HepG2 (cell line): ENCODE measurements around the gene DSTN. TPM values are rescaled to one million over a fixed set of nuclear protein-coding genes. Genes with fewer than 3 reads are reported as not detected.

Experiments
- ATAC-seq: fragments of 200-7000 bp; cut with Tn5 transposase; 3 replicates; pipeline ENCODE4 v1.9.1; 2020; ENCODE audit warnings: mild to moderate bottlenecking, moderate library complexity
- BruUV-seq: library from RNA; stranded (reverse); fragments of 400-500 nt; replicated peaks from 2 replicates; lab custom pipeline; 2021; lab: Mats Ljungman, UMichigan
- CTCF ChIA-PET: fragments of 300-600 bp; formaldehyde crosslinking; extraction: SDS; loops from one replicate; lab custom pipeline; 2021; ENCODE audit warnings: low total read pairs, inconsistent platforms, low intra/inter-chr PET ratio; lab: Yijun Ruan, JAX
- POLR2A ChIA-PET: fragments of 350-600 bp; sonication (Branson Sonifier 250); formaldehyde crosslinking; loops from one replicate; lab custom pipeline; 2020; ENCODE audit warnings: antibody characterized with exemption, inconsistent platforms; lab: Yijun Ruan, JAX
- DNase-seq: peaks from one replicate; pipeline ENCODE4 v3.0.0-alpha.2; 2015; ENCODE audit warnings: low spot score
- FAIRE-seq: peaks from 3 replicates; lab custom pipeline; 2011; peaks lifted over from hg19 to GRCh38; lab: Jason Lieb, UNC
- H2AFZ ChIP-seq: one replicate; pipeline ENCODE4 v1.6.1; 2011; ENCODE audit warnings: low read length, inconsistent platforms
- H3K27ac ChIP-seq: fragments of 300-600 bp; 3 replicates; pipeline ENCODE4 v1.8.0; 2011; ENCODE audit warnings: mixed run types, mild to moderate bottlenecking, mixed read lengths, low read length, inconsistent platforms; ENCODE audit not compliant: insufficient read depth; ENCODE audit errors: extremely low read length
- H3K27me3 ChIP-seq, 2 experiments: fragments of 200-600 bp in 1 of 2; 2 replicates in 1 of 2; 3 replicates in 1 of 2; pipeline versions ENCODE4 v1.6.0 to v1.8.0; 2011; ENCODE audit warnings: low read length in 2 of 2, mild to moderate bottlenecking in 2 of 2, moderate library complexity in 2 of 2, inconsistent platforms in 1 of 2; ENCODE audit not compliant: insufficient read depth in 2 of 2, control insufficient read depth in 1 of 2
- H3K36me3 ChIP-seq, 2 experiments: fragments of 200-600 bp in 1 of 2; replicated peaks in 1 of 2; 2 replicates in 1 of 2; 3 replicates in 1 of 2; pipeline versions ENCODE4 v1.5.1 to v1.8.0; 2011; ENCODE audit warnings: low read length in 2 of 2, inconsistent platforms in 1 of 2; ENCODE audit not compliant: insufficient read depth in 2 of 2, control insufficient read depth in 1 of 2
- H3K4me1 ChIP-seq: 2 replicates; pipeline ENCODE4 v1.5.1; 2012; ENCODE audit warnings: low read length, inconsistent platforms; ENCODE audit not compliant: insufficient read depth
- H3K4me2 ChIP-seq: 2 replicates; pipeline ENCODE4 v1.6.0; 2011; ENCODE audit warnings: low read depth, low read length, inconsistent platforms
- H3K4me3 ChIP-seq, 3 experiments: fragments of 200-600 bp in 1 of 3; sonication (generic), shearing (Covaris generic) in 1 of 3; replicated peaks in 1 of 3; 2 replicates each; pipeline ENCODE4 v1.5.1; 2011 to 2016; ENCODE audit warnings: low read length in 3 of 3, inconsistent platforms in 2 of 3, low read depth in 2 of 3, mild to moderate bottlenecking in 2 of 3, control low read depth in 1 of 3, mixed read lengths in 1 of 3; ENCODE audit not compliant: insufficient read depth in 1 of 3
- H3K79me2 ChIP-seq: one replicate; pipeline ENCODE4 v1.6.1; 2011; ENCODE audit warnings: low read length, inconsistent platforms; ENCODE audit not compliant: insufficient read depth
- H3K9ac ChIP-seq: 2 replicates; pipeline ENCODE4 v1.6.0; 2011; ENCODE audit warnings: mild to moderate bottlenecking, low read depth, low read length, inconsistent platforms; ENCODE audit not compliant: insufficient read depth
- H3K9me3 ChIP-seq: 2 replicates; pipeline ENCODE4 v1.5.1; 2012; ENCODE audit warnings: mild to moderate bottlenecking, low read length
- H4K20me1 ChIP-seq: 2 replicates; pipeline ENCODE4 v1.6.0; 2011; ENCODE audit warnings: inconsistent platforms, mild to moderate bottlenecking, low read length, moderate library complexity; ENCODE audit not compliant: insufficient read depth
- BHLHE40 ChIP-seq: IDR thresholded peaks from 2 replicates; pipeline ENCODE4 v1.6.1; 2011; ENCODE audit warnings: low read length, improper control_type of control experiment
- GZF1 ChIP-seq: sonication (generic); formaldehyde crosslinking; IDR thresholded peaks from 2 replicates; pipeline ENCODE4 v1.5.1; 2020; ENCODE audit warnings: mild to moderate bottlenecking, missing genetic modification reagents
- MAFF ChIP-seq: IDR thresholded peaks from 2 replicates; pipeline ENCODE4 v1.6.1; 2011; ENCODE audit warnings: low read depth, low read length, improper control_type of control experiment
- MED13 ChIP-seq: sonication (generic); formaldehyde crosslinking; IDR thresholded peaks from 2 replicates; pipeline ENCODE4 v1.5.0; 2020; ENCODE audit warnings: missing genetic modification reagents
- NR1H2 ChIP-seq: sonication (generic); formaldehyde crosslinking; IDR thresholded peaks from 2 replicates; pipeline ENCODE4 v1.8.1; 2022; ENCODE audit warnings: low read depth, missing genetic modification reagents, borderline replicate concordance
- POGZ ChIP-seq: sonication (generic); formaldehyde crosslinking; IDR thresholded peaks from 2 replicates; pipeline ENCODE4 v1.4.0; 2020; ENCODE audit warnings: mild to moderate bottlenecking, missing genetic modification reagents
- REPIN1 ChIP-seq: sonication (generic); formaldehyde crosslinking; IDR thresholded peaks from 2 replicates; pipeline ENCODE4 v1.8.0; 2022; ENCODE audit warnings: missing genetic modification reagents, low read depth, mild to moderate bottlenecking, borderline replicate concordance
- RFXANK ChIP-seq: IDR thresholded peaks from 2 replicates; pipeline ENCODE4 v1.6.1; 2016
- SOX6 ChIP-seq, 2 experiments: fragments of 450-650 bp in 1 of 2; sonication (generic) in 1 of 2; formaldehyde crosslinking in 1 of 2; IDR thresholded peaks; 2 replicates each; pipeline versions ENCODE4 v1.4.0 to v1.6.1; 2017 to 2020; ENCODE audit warnings: antibody characterized with exemption in 1 of 2, mild to moderate bottlenecking in 1 of 2, missing genetic modification reagents in 1 of 2
- ZFYVE20 ChIP-seq: sonication (generic); formaldehyde crosslinking; IDR thresholded peaks from 2 replicates; pipeline ENCODE4 v1.8.0; 2023; ENCODE audit warnings: low read depth, mild to moderate bottlenecking, moderate library complexity, missing genetic modification reagents, borderline replicate concordance
- ZNF354B ChIP-seq: sonication (generic); formaldehyde crosslinking; IDR thresholded peaks from 2 replicates; pipeline ENCODE4 v1.8.0; 2022; ENCODE audit warnings: mild to moderate bottlenecking, missing genetic modification reagents
- ZNF607 ChIP-seq: sonication (generic); formaldehyde crosslinking; IDR thresholded peaks from 2 replicates; pipeline ENCODE4 v1.5.1; 2020; ENCODE audit warnings: missing genetic modification reagents, mild to moderate bottlenecking, borderline replicate concordance
- ZNF678 ChIP-seq: sonication (generic); formaldehyde crosslinking; IDR thresholded peaks from 2 replicates; pipeline ENCODE4 v1.4.0; 2020; ENCODE audit warnings: mild to moderate bottlenecking, missing genetic modification reagents
- ZNF781 ChIP-seq: sonication (generic); formaldehyde crosslinking; IDR thresholded peaks from 2 replicates; pipeline ENCODE4 v1.5.1; 2020; ENCODE audit warnings: borderline replicate concordance, mild to moderate bottlenecking, missing genetic modification reagents; ENCODE audit errors: not compliant biosample characterization
- WGBS: methylation state at CpG from one replicate; pipeline ENCODE4 v1.1.6; 2017; ENCODE audit warnings: low lambda C conversion rate; 5-methylcytosine and 5-hydroxymethylcytosine counted together
- in situ Hi-C: cut with HindIII; loops from 2 replicates; pipeline ENCODE4 v1.10.0; 2017; ENCODE audit warnings: low pct_unique_long_range_greater_than_20kb; ENCODE audit not compliant: extremely low pct_ligation_motif_present
- intact Hi-C: fragments of 100-400 bp; cut with micrococcal nuclease; formaldehyde crosslinking; loops from one replicate; pipeline ENCODE4 v1.10.0; 2022; ENCODE audit not compliant: unreplicated experiment
- polyA plus RNA-seq, 8 experiments: library from polyadenylated mRNA; depleted of rRNA in 3 of 8; stranded (reverse) in 7 of 8; unstranded in 1 of 8; fragments of >200 nt; fragmentation: Illumina TruSeq in 4 of 8; extraction: Trizol in 4 of 8; gene quantifications; 2 replicates each; pipeline versions ENCODE4 v1.2.1 to v1.2.3, GENCODE V29; 2011 to 2016; ENCODE audit warnings: low read depth in 4 of 8, missing spikeins in 1 of 8, mixed read lengths in 1 of 8; ENCODE audit not compliant: insufficient read depth in 1 of 8
- total RNA-seq, 5 experiments: library from RNA; depleted of rRNA; stranded (reverse); fragments of >200 nt; fragmentation: Illumina TruSeq; extraction: Trizol; gene quantifications; 2 replicates each; pipeline ENCODE4 v1.2.3, GENCODE V29; 2016; ENCODE audit warnings: low read depth in 1 of 5
- TF ChIP-seq, protein P1 (sequence below): sonication (generic); formaldehyde crosslinking; IDR thresholded peaks from 2 replicates; pipeline ENCODE4 v1.4.0; 2020; ENCODE audit warnings: mild to moderate bottlenecking, missing genetic modification reagents
- TF ChIP-seq, protein P2 (sequence below): sonication (generic); formaldehyde crosslinking; IDR thresholded peaks from 2 replicates; pipeline ENCODE4 v1.4.0; 2020; ENCODE audit warnings: missing genetic modification reagents

Gene DSTN
- total and polyA plus RNA-seq, 2 of the 13 experiments (the other 11 are each of a cell fraction or from before 2014, with no cell fraction given), result 27.6 to 106 TPM

DNA sequence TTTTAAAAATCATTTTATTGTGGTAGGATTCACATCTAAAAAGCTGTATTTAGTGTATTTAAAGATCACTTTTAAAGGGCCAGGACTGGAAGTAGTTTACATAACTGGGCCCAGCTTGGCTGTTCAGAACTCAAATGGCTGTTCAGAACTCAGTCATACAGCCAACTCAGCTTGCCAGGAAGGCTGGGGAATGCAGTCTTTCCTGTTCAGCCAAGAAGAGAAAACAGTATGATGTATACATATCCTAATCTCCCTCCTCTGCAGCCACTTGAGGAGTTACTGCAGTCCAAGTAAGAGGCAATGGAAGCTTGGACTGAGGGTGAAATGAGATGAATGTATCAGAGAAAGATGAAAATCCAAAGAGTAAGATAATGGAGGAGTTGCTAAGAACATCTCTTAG, 24.6 kb downstream of the DSTN start (continued):
- TF ChIP-seq ZFYVE20 (CRISPR knock-in tag) (no peak), ZNF678 (CRISPR knock-in tag) (no peak), ZNF354B (CRISPR knock-in tag) (no peak)

DNA sequence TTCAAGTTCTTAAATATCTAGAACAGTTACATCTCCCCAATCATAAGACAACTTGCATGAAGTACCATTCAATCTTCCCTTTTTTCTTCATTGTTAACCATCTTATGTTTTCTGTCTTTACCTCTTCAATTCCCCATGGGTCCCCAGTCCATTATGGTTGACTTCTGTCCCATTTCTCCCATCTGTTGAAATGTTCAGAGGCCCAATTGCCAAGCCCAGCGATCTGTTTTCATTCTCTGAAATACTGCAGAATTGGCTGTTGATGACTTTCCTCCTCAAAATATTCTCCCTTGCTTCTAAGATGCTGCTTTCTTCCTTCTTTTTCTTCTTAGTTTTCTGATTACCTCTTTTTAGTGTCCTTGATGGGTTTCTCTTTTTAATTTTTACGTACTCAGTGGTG, 26.0 kb downstream of the DSTN start:
- in situ Hi-C loops, result no loop called here
- no peaks in the 10 kb centered on the region for H3K4me1 ChIP-seq
- no peak for TF ChIP-seq MED13
- no peak for TF ChIP-seq GZF1 (CRISPR knock-in tag)
- TF ChIP-seq, protein P1, sequence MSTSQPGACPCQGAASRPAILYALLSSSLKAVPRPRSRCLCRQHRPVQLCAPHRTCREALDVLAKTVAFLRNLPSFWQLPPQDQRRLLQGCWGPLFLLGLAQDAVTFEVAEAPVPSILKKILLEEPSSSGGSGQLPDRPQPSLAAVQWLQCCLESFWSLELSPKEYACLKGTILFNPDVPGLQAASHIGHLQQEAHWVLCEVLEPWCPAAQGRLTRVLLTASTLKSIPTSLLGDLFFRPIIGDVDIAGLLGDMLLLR, result no peak
- no peak for TF ChIP-seq SOX6 (IDR thresholded peaks at IDR 0.05)
- TF ChIP-seq SOX6 (CRISPR knock-in tag; IDR thresholded peaks at IDR 0.05), result no peak
- no peak for TF ChIP-seq ZNF781 (CRISPR knock-in tag)
- no peak for TF ChIP-seq MAFF
- TF ChIP-seq BHLHE40, result no peak
- no peak for TF ChIP-seq ZNF607 (CRISPR knock-in tag)
- no peak for TF ChIP-seq REPIN1
- no peak for TF ChIP-seq POGZ
- TF ChIP-seq, protein P2, sequence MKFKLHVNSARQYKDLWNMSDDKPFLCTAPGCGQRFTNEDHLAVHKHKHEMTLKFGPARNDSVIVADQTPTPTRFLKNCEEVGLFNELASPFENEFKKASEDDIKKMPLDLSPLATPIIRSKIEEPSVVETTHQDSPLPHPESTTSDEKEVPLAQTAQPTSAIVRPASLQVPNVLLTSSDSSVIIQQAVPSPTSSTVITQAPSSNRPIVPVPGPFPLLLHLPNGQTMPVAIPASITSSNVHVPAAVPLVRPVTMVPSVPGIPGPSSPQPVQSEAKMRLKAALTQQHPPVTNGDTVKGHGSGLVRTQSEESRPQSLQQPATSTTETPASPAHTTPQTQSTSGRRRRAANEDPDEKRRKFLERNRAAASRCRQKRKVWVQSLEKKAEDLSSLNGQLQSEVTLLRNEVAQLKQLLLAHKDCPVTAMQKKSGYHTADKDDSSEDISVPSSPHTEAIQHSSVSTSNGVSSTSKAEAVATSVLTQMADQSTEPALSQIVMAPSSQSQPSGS (CRISPR knock-in tag), result no peak
- TF ChIP-seq NR1H2 (CRISPR knock-in tag), result no peak
- no peak for TF ChIP-seq RFXANK (CRISPR knock-in tag)
- ATAC-seq (no peak), FAIRE-seq (no peak), DNase-seq (no peak)
- H4K20me1 ChIP-seq, result no peaks in the 10 kb centered on the region
- H3K4me3 ChIP-seq, result no peak overlapping the region
- H3K4me2 ChIP-seq, result no peak overlapping the region
- BruUV-seq, result no TSS peak
- peaks cover 7% of the 10 kb centered on the region; the same call in 1 of the 2 replicates for H3K9me3 ChIP-seq
- H3K27ac ChIP-seq, result no peak overlapping the region
- no peaks in the 10 kb centered on the region for H3K27me3 ChIP-seq
- CTCF ChIA-PET, result no interaction called here
- WGBS, result 95% methylated on average over 2 of the region's 2 CpGs
- intact Hi-C loops, result no loop called here
- POLR2A ChIA-PET, result no interaction called here
- peaks cover 48% of the 10 kb centered on the region for H3K79me2 ChIP-seq
- H2AFZ ChIP-seq, result no peak overlapping the region
- no peak overlapping the region for H3K9ac ChIP-seq
- no peaks in the 10 kb centered on the region for H3K36me3 ChIP-seq
